PFSK-1 (cell line): ENCODE measurements around the gene ACYP1.

Source experiments
- FOXP2 ChIP-seq: optimal IDR thresholded peaks from 2 replicates; pipeline ENCODE3; 2011; ENCODE audit warnings: borderline replicate concordance, control low read depth, inconsistent platforms; ENCODE audit not compliant: insufficient read depth; ENCODE audit errors: extremely low read length, extremely low read depth
- POLR2AphosphoS5 ChIP-seq: IDR thresholded peaks from 2 replicates; pipeline ENCODE4 v1.6.1; 2012; ENCODE audit warnings: low read depth, mild to moderate bottlenecking, control low read depth, low read length, moderate library complexity
- SIN3A ChIP-seq: IDR thresholded peaks from 2 replicates; pipeline ENCODE4 v1.6.1; 2012; ENCODE audit warnings: mild to moderate bottlenecking, low read length, moderate library complexity, borderline replicate concordance; ENCODE audit not compliant: insufficient read depth
- TAF1 ChIP-seq: IDR thresholded peaks from 2 replicates; pipeline ENCODE4 v1.6.1; 2012; ENCODE audit warnings: low read length, control low read depth, borderline replicate concordance; ENCODE audit not compliant: insufficient read depth
- TF ChIP-seq, protein P1 (sequence below), 2 experiments: IDR thresholded peaks; 2 replicates each; pipeline versions ENCODE4 v1.6.1 to v1.8.0; 2011 to 2012; ENCODE audit warnings: low read depth in 2 of 2, low read length in 2 of 2, control low read depth in 1 of 2, inconsistent platforms in 1 of 2, mild to moderate bottlenecking in 1 of 2, moderate library complexity in 1 of 2; ENCODE audit not compliant: insufficient read depth in 1 of 2

Gene ACYP1

GRCh38 chr14:75084513-75084912, 20.7 kb upstream of the ACYP1 start:
- no peak for TF ChIP-seq TAF1
- TF ChIP-seq, protein P1, sequence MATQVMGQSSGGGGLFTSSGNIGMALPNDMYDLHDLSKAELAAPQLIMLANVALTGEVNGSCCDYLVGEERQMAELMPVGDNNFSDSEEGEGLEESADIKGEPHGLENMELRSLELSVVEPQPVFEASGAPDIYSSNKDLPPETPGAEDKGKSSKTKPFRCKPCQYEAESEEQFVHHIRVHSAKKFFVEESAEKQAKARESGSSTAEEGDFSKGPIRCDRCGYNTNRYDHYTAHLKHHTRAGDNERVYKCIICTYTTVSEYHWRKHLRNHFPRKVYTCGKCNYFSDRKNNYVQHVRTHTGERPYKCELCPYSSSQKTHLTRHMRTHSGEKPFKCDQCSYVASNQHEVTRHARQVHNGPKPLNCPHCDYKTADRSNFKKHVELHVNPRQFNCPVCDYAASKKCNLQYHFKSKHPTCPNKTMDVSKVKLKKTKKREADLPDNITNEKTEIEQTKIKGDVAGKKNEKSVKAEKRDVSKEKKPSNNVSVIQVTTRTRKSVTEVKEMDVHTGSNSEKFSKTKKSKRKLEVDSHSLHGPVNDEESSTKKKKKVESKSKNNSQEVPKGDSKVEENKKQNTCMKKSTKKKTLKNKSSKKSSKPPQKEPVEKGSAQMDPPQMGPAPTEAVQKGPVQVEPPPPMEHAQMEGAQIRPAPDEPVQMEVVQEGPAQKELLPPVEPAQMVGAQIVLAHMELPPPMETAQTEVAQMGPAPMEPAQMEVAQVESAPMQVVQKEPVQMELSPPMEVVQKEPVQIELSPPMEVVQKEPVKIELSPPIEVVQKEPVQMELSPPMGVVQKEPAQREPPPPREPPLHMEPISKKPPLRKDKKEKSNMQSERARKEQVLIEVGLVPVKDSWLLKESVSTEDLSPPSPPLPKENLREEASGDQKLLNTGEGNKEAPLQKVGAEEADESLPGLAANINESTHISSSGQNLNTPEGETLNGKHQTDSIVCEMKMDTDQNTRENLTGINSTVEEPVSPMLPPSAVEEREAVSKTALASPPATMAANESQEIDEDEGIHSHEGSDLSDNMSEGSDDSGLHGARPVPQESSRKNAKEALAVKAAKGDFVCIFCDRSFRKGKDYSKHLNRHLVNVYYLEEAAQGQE (IDR thresholded peaks at IDR 0.05; ENCODE audit: insufficient read depth in 1 of 2, low read depth in 2 of 2, low read length in 2 of 2) = no peak
- no peak for TF ChIP-seq SIN3A
- no peak for TF ChIP-seq POLR2AphosphoS5

GRCh38 chr14:75083271-75083670, 19.4 kb upstream of the ACYP1 start:
- TF ChIP-seq, protein P1 (IDR thresholded peaks at IDR 0.05; ENCODE audit: insufficient read depth in 1 of 2, low read depth in 2 of 2, low read length in 2 of 2) = no peak
- TF ChIP-seq SIN3A = no peak
- TF ChIP-seq POLR2AphosphoS5 = no peak
- TF ChIP-seq TAF1 = no peak
- TF ChIP-seq FOXP2 = no peak

DNA sequence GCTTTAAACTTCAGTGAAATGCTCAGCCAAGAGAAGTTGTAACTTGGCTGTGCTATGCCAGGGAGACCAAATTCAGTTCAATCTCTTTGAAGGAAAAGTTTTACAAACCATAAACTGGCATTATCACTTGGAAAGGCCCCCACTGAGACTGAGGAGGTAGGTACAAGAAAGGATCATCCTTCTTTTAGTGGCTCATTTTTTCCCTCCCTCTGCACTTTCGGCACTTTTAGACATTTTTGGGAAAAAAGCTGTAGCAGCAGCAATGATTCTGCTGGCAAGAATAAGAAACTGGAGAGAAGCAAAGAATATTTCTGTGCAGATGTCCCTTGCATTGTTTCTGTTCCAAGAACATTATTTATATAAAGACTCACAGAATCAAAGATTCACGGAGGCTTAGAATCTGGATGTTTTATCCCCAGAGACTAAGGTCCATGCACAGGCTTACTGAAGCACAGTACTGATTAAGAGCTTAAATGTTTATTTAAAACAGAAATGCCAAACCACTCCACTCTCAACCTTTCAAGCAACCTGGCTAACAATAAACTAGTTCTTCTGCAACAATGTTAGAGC, 17.9 kb upstream of the ACYP1 start:
- TF ChIP-seq FOXP2 (no peak), POLR2AphosphoS5 (no peak), SIN3A (no peak), TAF1 (no peak)
- TF ChIP-seq, protein P1 (IDR thresholded peaks at IDR 0.05; ENCODE audit: insufficient read depth in 1 of 2, low read depth in 2 of 2, low read length in 2 of 2) = no peak

DNA sequence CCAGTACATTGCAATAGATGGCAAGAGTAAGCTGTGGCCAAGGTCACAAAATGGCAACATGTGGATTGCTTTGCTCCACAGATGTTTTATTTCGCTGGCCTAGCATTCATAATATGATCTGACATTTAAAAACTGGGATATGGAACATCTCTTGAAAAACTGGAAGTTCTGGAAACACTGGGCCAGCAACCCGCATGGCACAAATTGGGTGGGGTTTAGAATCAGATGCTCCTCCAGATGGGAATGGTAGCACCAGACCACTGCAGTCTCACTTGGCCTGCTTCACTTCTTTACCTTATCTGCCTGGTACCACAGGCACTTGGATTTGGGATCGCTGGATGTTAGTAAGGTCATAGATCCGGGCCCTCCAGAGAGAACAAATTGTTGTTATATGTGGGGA, 15.7 kb upstream of the ACYP1 start:
- no peak for TF ChIP-seq TAF1

- TF ChIP-seq, protein P1 (IDR thresholded peaks at IDR 0.05; ENCODE audit: insufficient read depth in 1 of 2, low read depth in 2 of 2, low read length in 2 of 2) = no peak
- TF ChIP-seq FOXP2 (no peak), POLR2AphosphoS5 (no peak), TAF1 (no peak), SIN3A (no peak)
These were observed 14.0 kb upstream of the ACYP1 start for GRCh38 chr14:75077794-75078193.
